OCI-LY3 (cell line): ENCODE results near the gene SLAMF6.

ENCODE experiments used
- H2AFZ ChIP-seq: fragments of 200-600, 300-600 bp; shearing (Covaris generic); 2 replicates; pipeline ENCODE4 v1.6.0; 2014; ENCODE audit warnings: antibody characterized with exemption, low read depth, low read length
- H3K27ac ChIP-seq: fragments of 200-600, 300-600 bp; sonication (generic); 2 replicates; pipeline ENCODE4 v1.5.1; 2014; ENCODE audit warnings: mild to moderate bottlenecking, low read length, moderate library complexity, mixed read lengths
- H3K27me3 ChIP-seq: fragments of 200-600, 300-600 bp; sonication (generic); 2 replicates; pipeline ENCODE4 v1.6.1; 2014; ENCODE audit warnings: low read depth, low read length, mixed read lengths
- H3K36me3 ChIP-seq: fragments of 200-600, 300-600 bp; sonication (generic); replicated peaks from 2 replicates; pipeline ENCODE3; 2014; ENCODE audit warnings: low read depth, low read length, mixed read lengths
- H3K4me1 ChIP-seq: fragments of 300-600, 200-600 bp; sonication (generic); 2 replicates; pipeline ENCODE4 v1.6.1; 2014; ENCODE audit warnings: low read length, mixed read lengths
- H3K4me2 ChIP-seq: fragments of 200-600, 300-600 bp; sonication (generic); 2 replicates; pipeline ENCODE4 v1.6.1; 2014; ENCODE audit warnings: low read length, mixed read lengths
- H3K4me3 ChIP-seq: fragments of 300-600, 200-600 bp; sonication (generic); 2 replicates; pipeline ENCODE4 v1.5.1; 2014; ENCODE audit warnings: antibody characterized with exemption, mild to moderate bottlenecking, low read length, moderate library complexity
- H3K79me2 ChIP-seq: fragments of 300-600, 200-600 bp; shearing (Covaris generic); 2 replicates; pipeline ENCODE4 v1.6.1; 2014; ENCODE audit warnings: mild to moderate bottlenecking, low read length, mixed read lengths
- H3K9ac ChIP-seq: fragments of 300-600, 200-600 bp; shearing (Covaris generic); 2 replicates; pipeline ENCODE4 v1.6.0; 2014; ENCODE audit warnings: mild to moderate bottlenecking, low read length, moderate library complexity
- H3K9me3 ChIP-seq: fragments of 200-600, 300-600 bp; shearing (Covaris generic); 2 replicates; pipeline ENCODE4 v1.6.1; 2014; ENCODE audit warnings: low read length, mixed read lengths; ENCODE audit not compliant: insufficient read depth
- H4K20me1 ChIP-seq: fragments of 200-600, 300-600 bp; sonication (generic); 2 replicates; pipeline ENCODE4 v1.6.1; 2016; ENCODE audit warnings: low read length, mixed read lengths; ENCODE audit not compliant: insufficient read depth
- CTCF ChIP-seq: fragments of 200-600, 300-600 bp; sonication (generic); IDR thresholded peaks from 2 replicates; pipeline ENCODE4 v1.5.1; 2014; ENCODE audit warnings: antibody characterized with exemption, low read length, low read depth
- EZH2phosphoT487 ChIP-seq: fragments of 200-600 bp; shearing (Covaris generic); IDR thresholded peaks from 2 replicates; pipeline ENCODE4 v1.6.1; 2018; ENCODE audit warnings: antibody characterized with exemption, mixed run types, low read depth

SLAMF6 gene

GRCh38 chr1:160465123-160465522 is 57.9 kb downstream of the SLAMF6 start:
- H3K4me1 ChIP-seq = peaks cover 26% of the 10 kb centered on the region
- TF ChIP-seq CTCF (no peak), EZH2phosphoT487 (no peak)
- H3K79me2 ChIP-seq = no peaks in the 10 kb centered on the region
- no peak overlapping the region for H3K4me2 ChIP-seq
- H4K20me1 ChIP-seq = no peaks in the 10 kb centered on the region
- H3K27ac ChIP-seq = no peak overlapping the region
- no peak overlapping the region for H2AFZ ChIP-seq
- H3K9ac ChIP-seq = no peak overlapping the region
- peaks cover 3% of the 10 kb centered on the region for H3K36me3 ChIP-seq
- H3K9me3 ChIP-seq = 0 out of 2 replicates have a peak, but pooled peaks cover 5% of the 10 kb centered on the region
- no peak overlapping the region for H3K4me3 ChIP-seq
- no peaks in the 10 kb centered on the region for H3K27me3 ChIP-seq

DNA sequence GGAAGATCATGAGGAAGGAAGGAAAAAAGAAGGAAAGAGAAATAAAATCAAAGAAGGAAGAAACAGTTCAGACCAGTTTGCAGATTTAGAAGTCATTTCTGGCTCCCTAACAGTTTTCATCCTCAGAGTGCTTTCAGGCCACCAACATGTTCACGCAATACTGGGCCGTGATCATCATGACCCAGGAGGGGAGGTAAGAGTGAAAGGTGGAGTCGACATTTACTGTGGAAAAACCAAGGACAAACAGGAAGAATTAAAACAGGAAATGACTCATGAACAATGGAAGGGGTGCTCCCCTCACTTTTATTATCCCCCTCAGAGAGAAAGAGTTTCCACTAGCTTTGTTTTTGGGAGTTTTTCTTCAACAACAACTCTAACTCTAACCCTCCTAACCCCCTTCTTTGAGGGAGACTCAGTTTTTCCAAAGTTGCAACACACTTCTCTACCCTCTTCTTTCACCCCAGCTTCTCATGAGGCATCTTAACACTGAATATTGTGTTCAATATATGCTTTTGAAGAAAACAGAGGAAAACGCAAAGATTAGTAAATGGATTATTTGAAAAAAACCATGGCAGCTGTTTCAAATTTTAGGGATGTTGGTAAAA is 62.3 kb downstream of the SLAMF6 start:
- Histone ChIP-seq H3K4me2 (no peak overlapping the region), H2AFZ (peak overlapping the region; percentile 66), H3K79me2 (no peaks in the 10 kb centered on the region), H3K9me3 (0 out of 2 replicates have a peak, but pooled peaks cover 5% of the 10 kb centered on the region), H4K20me1 (no peaks in the 10 kb centered on the region), H3K36me3 (peaks cover 3% of the 10 kb centered on the region), H3K4me3 (no peak overlapping the region), H3K9ac (no peak overlapping the region), H3K27me3 (no peaks in the 10 kb centered on the region), H3K27ac (no peak overlapping the region), H3K4me1 (peaks cover 12% of the 10 kb centered on the region)
- TF ChIP-seq EZH2phosphoT487 = no peak
- no peak for TF ChIP-seq CTCF

DNA sequence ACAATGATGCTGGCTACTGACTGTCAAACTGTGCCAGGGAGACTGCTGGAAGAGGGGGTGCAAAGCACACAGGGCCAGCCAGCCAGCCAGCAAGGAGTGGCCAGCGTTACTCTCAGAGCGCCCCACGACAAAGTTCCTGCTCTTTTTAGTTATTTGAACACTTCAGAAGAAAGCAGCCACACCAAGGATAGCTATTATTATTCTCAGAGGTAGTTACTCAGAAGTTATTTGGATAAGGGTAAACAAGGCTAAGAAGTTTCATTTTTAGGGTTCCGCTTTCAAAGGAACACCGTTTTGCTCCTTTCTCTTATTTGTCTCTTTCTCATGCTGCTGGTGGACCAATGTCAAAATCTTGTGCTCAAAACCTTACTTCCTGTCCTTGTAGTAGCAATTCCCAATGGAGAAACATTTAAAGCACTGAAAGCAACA is 62.8 kb downstream of the SLAMF6 start:
- Histone ChIP-seq H3K79me2 (no peaks in the 10 kb centered on the region), H3K9me3 (0 out of 2 replicates have a peak, but pooled peaks cover 5% of the 10 kb centered on the region), H3K27me3 (no peaks in the 10 kb centered on the region), H3K4me2 (no peak overlapping the region), H3K9ac (no peak overlapping the region), H4K20me1 (no peaks in the 10 kb centered on the region), H3K36me3 (peaks cover 3% of the 10 kb centered on the region), H3K4me1 (peaks cover 14% of the 10 kb centered on the region), H3K4me3 (no peak overlapping the region), H3K27ac (no peak overlapping the region), H2AFZ (peak overlapping the region; percentile 66)
- TF ChIP-seq CTCF (no peak), EZH2phosphoT487 (no peak)

GRCh38 chr1:160459687-160460086 is 63.4 kb downstream of the SLAMF6 start:
- 0 out of 2 replicates have a peak, but pooled peaks cover 5% of the 10 kb centered on the region for H3K9me3 ChIP-seq
- TF ChIP-seq CTCF = no peak
- TF ChIP-seq EZH2phosphoT487 = no peak
- H3K79me2 ChIP-seq = no peaks in the 10 kb centered on the region
- no peak overlapping the region for H3K4me2 ChIP-seq
- H3K36me3 ChIP-seq = peaks cover 3% of the 10 kb centered on the region
- no peak overlapping the region for H3K9ac ChIP-seq
- H3K27ac ChIP-seq = no peak overlapping the region
- H3K4me1 ChIP-seq = peaks cover 18% of the 10 kb centered on the region
- H3K27me3 ChIP-seq = no peaks in the 10 kb centered on the region
- H4K20me1 ChIP-seq = no peaks in the 10 kb centered on the region
- no peak overlapping the region for H3K4me3 ChIP-seq
- H2AFZ ChIP-seq = no peak overlapping the region
